ENCODE data around the gene RNF13. TPM values are rescaled to one million over a fixed set of nuclear protein-coding genes. Genes with fewer than 3 reads are reported as not detected.

Gene RNF13
- total and polyA plus RNA-seq, 9 donors, result 49.4 to 89.4 (median 54.1) TPM

DNA sequence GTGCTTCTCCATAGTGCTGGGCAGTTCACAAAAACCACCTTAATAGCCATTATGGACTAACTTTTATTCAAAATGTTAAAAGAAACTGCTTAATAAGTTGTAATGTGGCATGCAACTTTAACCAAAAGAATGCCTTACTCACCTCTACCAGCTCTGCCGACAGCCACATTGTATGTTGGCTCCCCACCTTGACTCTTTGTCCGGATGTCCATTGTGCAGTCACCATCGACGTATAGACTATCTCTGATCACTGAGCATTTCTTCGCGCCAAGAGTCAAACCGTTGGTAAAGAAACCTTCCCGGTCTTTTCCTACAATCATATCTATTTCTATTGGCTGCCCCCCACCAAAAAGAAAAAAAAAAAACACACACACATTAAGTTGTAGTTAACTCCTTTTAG lies 155.2 kb downstream of the RNF13 start:
- Histone ChIP-seq H3K36me3 (no peaks in the 10 kb centered on the region), H3K4me1 (ENCODE audit: insufficient read depth) (peaks cover 5% of the 10 kb centered on the region), H3K27me3 (no peaks in the 10 kb centered on the region), H3K27ac (no peak overlapping the region), H3K4me3 (no peak overlapping the region), H3K9me3 (no peaks in the 10 kb centered on the region)
- no peak for DNase-seq
- intact Hi-C loops (cut with DNase I), result loop anchor here (5.0 to 10.0 kb wide), 3 partner anchors 214 to 254 kb away; no protein-coding TSS in a partner anchor
- WGBS, 3 donors, result 57 to 65% (median 57%) methylated on average over 8 of the region's 8 CpGs
- TF ChIP-seq EP300 (IDR thresholded peaks at IDR 0.05) (no peak), CTCF (IDR thresholded peaks at IDR 0.05) (no peak), POLR2A (IDR thresholded peaks at IDR 0.05) (no peak)

GRCh38 chr3:149969110-149969939 lies 156.3 kb downstream of the RNF13 start:
- H3K4me1 ChIP-seq (ENCODE audit: insufficient read depth), result peaks cover 4% of the 10 kb centered on the region
- intact Hi-C loops (cut with DNase I), result loop anchor here (5.0 to 10.0 kb wide), 3 partner anchors 213 to 253 kb away; no protein-coding TSS in a partner anchor
- WGBS, 3 donors, result 2 to 6% (median 3%) methylated on average over 15 of the region's 15 CpGs
- peak overlapping the region; percentile 57 for H3K4me3 ChIP-seq
- no peaks in the 10 kb centered on the region for H3K9me3 ChIP-seq
- no peaks in the 10 kb centered on the region for H3K27me3 ChIP-seq
- H3K36me3 ChIP-seq, result no peaks in the 10 kb centered on the region
- peak in 1 of 3 donors; percentile 17 for TF ChIP-seq CTCF (IDR thresholded peaks at IDR 0.05)
- TF ChIP-seq POLR2A (IDR thresholded peaks at IDR 0.05), result no peak
- no peak for TF ChIP-seq EP300 (IDR thresholded peaks at IDR 0.05)
- DNase-seq, result peak; percentile 37 to 56 (median 47)
- H3K27ac ChIP-seq, result peak overlapping the region; percentile 94 to 95

- peaks cover 3% of the 10 kb centered on the region for H3K4me1 ChIP-seq (ENCODE audit: insufficient read depth)
- peak; percentile 84 to 92 (median 90) for DNase-seq
- TF ChIP-seq CTCF (IDR thresholded peaks at IDR 0.05) (no peak), POLR2A (IDR thresholded peaks at IDR 0.05) (no peak), EP300 (IDR thresholded peaks at IDR 0.05) (no peak)
- H3K27me3 ChIP-seq, result no peaks in the 10 kb centered on the region
- WGBS, 3 donors, result 0% methylated on average over 26 to 73 of the region's 73 CpGs
- H3K9me3 ChIP-seq, result no peaks in the 10 kb centered on the region
- H3K36me3 ChIP-seq, result no peaks in the 10 kb centered on the region
- intact Hi-C loops (cut with DNase I), result loop anchor here (5.0 to 10.0 kb wide), 4 partner anchors 212 to 437 kb away; partner anchors contain the start of gene TSC22D2 (in 1 of the 4)
- peak overlapping the region; percentile 57 for H3K4me3 ChIP-seq
- H3K27ac ChIP-seq, result peak overlapping the region; percentile 94 to 95
These were observed 157.1 kb downstream of the RNF13 start for GRCh38 chr3:149969940-149970715.

DNA sequence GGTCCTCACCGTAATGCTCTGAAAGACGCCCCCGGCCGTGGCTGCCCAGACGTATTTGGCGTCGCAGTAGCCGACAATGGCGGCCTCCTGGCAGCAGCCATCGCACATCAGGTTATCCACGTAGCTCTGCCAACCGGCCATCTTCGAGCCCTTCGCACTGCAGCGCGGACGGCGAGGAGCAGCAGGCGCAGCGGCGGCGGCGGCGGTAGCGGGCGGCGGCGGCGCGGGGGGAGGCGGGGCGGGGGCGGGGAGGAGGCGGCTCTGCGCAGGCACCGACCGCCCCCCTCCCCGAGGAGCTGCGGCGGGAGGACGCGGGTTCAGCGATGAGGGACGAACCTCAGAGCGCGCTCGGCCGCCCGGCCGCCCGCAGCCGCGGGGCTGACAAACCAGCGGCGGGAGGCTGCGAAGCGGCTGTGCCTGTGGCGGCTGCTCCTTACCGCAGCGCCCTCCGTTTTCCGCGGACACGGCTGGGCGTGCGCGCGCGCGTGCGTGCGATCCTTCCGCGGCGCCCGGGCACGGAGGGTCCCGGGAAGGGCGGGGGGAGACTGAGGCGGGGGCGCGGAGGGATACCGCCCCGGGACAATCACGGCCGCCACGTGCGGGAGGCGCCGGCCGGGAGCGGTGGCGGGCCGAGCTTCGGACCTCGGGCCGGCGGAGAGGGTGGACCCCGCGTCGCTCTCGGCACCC lies 157.8 kb downstream of the RNF13 start, which contains the start of gene PFN2:
Gene PFN2, minus strand, starts transcription at position 180 of the 687 bp plus-strand sequence. Its CDS starts 39 bp downstream, at position 141.
- TF ChIP-seq POLR2A (IDR thresholded peaks at IDR 0.05), result peak; percentile 25
- peak in 1 of 3 donors; percentile 17 for TF ChIP-seq CTCF (IDR thresholded peaks at IDR 0.05)
- TF ChIP-seq EP300 (IDR thresholded peaks at IDR 0.05), result no peak
- WGBS, 3 donors, result 0 to 1% (median 1%) methylated on average over 56 to 102 of the region's 102 CpGs
- H3K9me3 ChIP-seq, result no peaks in the 10 kb centered on the region
- peak within 1 kb of the TSS; percentile 57 for H3K4me3 ChIP-seq
- H3K27ac ChIP-seq, result peak within 1 kb of the TSS; percentile 94 to 95
- no peaks in the 10 kb centered on the region for H3K36me3 ChIP-seq
- no peaks in the 10 kb centered on the region for H3K27me3 ChIP-seq
- DNase-seq, result peak; percentile 80 to 89 (median 84)
- intact Hi-C loops (cut with DNase I), result loop anchor here in 1 of 4 donors (5.0 kb wide), 1 partner anchor 436 kb away; the partner anchor contains the start of gene TSC22D2
- peaks cover 3% of the 10 kb centered on the region for H3K4me1 ChIP-seq (ENCODE audit: insufficient read depth)
